Measurements from ENCODE around the gene GALNT18.

GALNT18 gene

DNA sequence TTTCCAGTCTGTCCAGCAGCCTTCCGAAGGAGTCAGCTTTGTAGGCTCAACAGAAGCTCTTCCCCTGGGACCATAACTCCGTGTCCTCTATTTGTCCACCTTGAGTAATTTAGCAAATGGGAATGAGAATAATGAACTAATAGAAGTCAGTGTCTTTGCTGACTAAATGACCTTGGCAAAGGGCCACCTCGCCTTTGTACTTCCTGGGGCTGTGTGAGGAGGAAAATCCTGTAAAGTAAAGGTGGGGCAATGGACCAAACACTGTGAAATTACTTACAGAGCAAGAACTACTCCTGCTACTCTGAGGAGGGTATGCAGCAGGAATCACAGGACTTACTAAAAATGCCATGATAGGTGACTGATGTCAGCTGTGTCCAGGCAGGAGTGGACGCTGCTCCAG, 232.6 kb downstream of the GALNT18 start:
- Histone ChIP-seq H3K4me3 (ENCODE audit: extremely low read depth, insufficient read depth, low read length, poor library complexity, severe bottlenecking) (no peak overlapping the region), H3K4me1 (ENCODE audit: control insufficient read depth, insufficient read depth, low read length, poor library complexity, severe bottlenecking) (no peaks in the 10 kb centered on the region), H3K36me3 (ENCODE audit: control insufficient read depth, insufficient read depth, low read length) (no peaks in the 10 kb centered on the region), H3K27ac (ENCODE audit: low read depth, low read length, severe bottlenecking) (no peak overlapping the region), H3K9me3 (ENCODE audit: control insufficient read depth, low read length) (no peaks in the 10 kb centered on the region)
- 88 to 93% methylated on average over 3 of the region's 4 CpGs for WGBS, 2 experiments (ENCODE audit: insufficient coverage in 2 of 2)

DNA sequence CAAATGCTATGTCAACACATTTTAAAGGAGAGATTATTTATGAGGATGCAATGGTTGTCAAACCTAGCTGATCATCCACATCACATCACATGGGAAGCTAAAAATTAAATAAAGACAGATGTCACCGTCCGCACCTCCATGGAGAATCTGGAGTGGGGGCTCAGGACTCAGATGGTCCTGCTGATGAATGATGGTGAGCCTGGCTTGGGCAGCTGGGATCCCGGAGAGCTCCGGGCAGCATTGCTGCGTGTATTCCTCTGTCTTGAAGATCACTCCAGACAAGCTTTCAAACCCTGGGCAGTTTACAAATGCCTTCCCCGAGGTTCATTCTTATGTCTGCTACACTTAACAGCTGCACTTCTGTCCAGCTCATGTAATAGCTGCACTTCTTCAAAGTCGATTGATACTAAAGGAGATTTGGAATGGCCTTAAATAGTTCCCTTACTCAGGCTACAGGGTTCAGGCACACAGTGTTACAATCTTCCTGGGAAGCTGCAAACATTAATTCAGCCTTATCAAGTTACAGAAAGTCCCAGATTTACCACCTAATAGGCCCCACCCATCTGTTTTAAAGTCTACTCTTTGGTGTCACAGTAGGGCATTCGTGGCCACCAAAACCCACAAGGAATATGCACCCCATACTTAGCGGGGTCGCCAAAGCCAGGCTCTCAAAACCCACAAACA, 234.0 kb downstream of the GALNT18 start:
- H3K4me1 ChIP-seq (ENCODE audit: control insufficient read depth, insufficient read depth, low read length, poor library complexity, severe bottlenecking) = no peaks in the 10 kb centered on the region
- WGBS, 2 experiments (ENCODE audit: insufficient coverage in 2 of 2) = 88 to 93% methylated on average over 5 to 6 of the region's 10 CpGs
- H3K9me3 ChIP-seq (ENCODE audit: control insufficient read depth, low read length) = no peaks in the 10 kb centered on the region
- H3K27ac ChIP-seq (ENCODE audit: low read depth, low read length, severe bottlenecking) = no peak overlapping the region
- H3K36me3 ChIP-seq (ENCODE audit: control insufficient read depth, insufficient read depth, low read length) = no peaks in the 10 kb centered on the region
- no peak overlapping the region for H3K4me3 ChIP-seq (ENCODE audit: extremely low read depth, insufficient read depth, low read length, poor library complexity, severe bottlenecking)

- WGBS, 2 experiments (ENCODE audit: insufficient coverage in 2 of 2) = 72 to 78% methylated on average over 2 to 3 of the region's 4 CpGs
- H3K4me1 ChIP-seq (ENCODE audit: control insufficient read depth, insufficient read depth, low read length, poor library complexity, severe bottlenecking) = no peaks in the 10 kb centered on the region
- no peaks in the 10 kb centered on the region for H3K9me3 ChIP-seq (ENCODE audit: control insufficient read depth, low read length)
- no peaks in the 10 kb centered on the region for H3K36me3 ChIP-seq (ENCODE audit: control insufficient read depth, insufficient read depth, low read length)
- no peak overlapping the region for H3K27ac ChIP-seq (ENCODE audit: low read depth, low read length, severe bottlenecking)
- no peak overlapping the region for H3K4me3 ChIP-seq (ENCODE audit: extremely low read depth, insufficient read depth, low read length, poor library complexity, severe bottlenecking)
These were observed 234.6 kb downstream of the GALNT18 start for GRCh38 chr11:11387207-11387606.

DNA sequence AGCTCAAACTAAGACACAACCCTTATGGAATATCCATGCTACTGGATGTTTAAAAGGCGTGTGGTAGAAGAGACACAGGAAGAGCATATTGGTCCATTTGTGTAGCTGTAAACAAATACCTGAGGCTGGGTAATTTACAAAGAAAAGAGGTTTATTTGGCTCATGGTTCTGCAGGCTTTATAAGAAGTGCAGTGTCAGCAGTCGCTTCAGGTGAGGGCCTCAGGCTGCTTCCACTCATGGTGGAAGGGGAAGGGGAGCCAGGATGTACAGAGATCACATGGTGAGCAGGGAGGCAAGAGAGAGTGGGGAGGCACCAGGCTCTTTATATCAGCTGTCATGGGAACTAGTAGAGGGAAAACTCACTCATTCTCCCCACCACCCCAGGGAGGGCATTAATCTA, 237.0 kb downstream of the GALNT18 start:
- 83 to 87% methylated on average over 1 to 2 of the region's 2 CpGs for WGBS, 2 experiments (ENCODE audit: insufficient coverage in 2 of 2)
- H3K4me1 ChIP-seq (ENCODE audit: control insufficient read depth, insufficient read depth, low read length, poor library complexity, severe bottlenecking) = no peaks in the 10 kb centered on the region
- no peak overlapping the region for H3K27ac ChIP-seq (ENCODE audit: low read depth, low read length, severe bottlenecking)
- no peaks in the 10 kb centered on the region for H3K9me3 ChIP-seq (ENCODE audit: control insufficient read depth, low read length)
- H3K36me3 ChIP-seq (ENCODE audit: control insufficient read depth, insufficient read depth, low read length) = no peaks in the 10 kb centered on the region
- H3K4me3 ChIP-seq (ENCODE audit: extremely low read depth, insufficient read depth, low read length, poor library complexity, severe bottlenecking) = no peak overlapping the region

GRCh38 chr11:11383995-11384394, 237.8 kb downstream of the GALNT18 start:
- Histone ChIP-seq H3K36me3 (ENCODE audit: control insufficient read depth, insufficient read depth, low read length) (no peaks in the 10 kb centered on the region), H3K27ac (ENCODE audit: low read depth, low read length, severe bottlenecking) (no peak overlapping the region), H3K4me1 (ENCODE audit: control insufficient read depth, insufficient read depth, low read length, poor library complexity, severe bottlenecking) (no peaks in the 10 kb centered on the region), H3K9me3 (ENCODE audit: control insufficient read depth, low read length) (no peaks in the 10 kb centered on the region), H3K4me3 (ENCODE audit: extremely low read depth, insufficient read depth, low read length, poor library complexity, severe bottlenecking) (no peak overlapping the region)
- 86 to 100% methylated on average over 1 of the region's 2 CpGs for WGBS, 2 experiments (ENCODE audit: insufficient coverage in 2 of 2)

DNA sequence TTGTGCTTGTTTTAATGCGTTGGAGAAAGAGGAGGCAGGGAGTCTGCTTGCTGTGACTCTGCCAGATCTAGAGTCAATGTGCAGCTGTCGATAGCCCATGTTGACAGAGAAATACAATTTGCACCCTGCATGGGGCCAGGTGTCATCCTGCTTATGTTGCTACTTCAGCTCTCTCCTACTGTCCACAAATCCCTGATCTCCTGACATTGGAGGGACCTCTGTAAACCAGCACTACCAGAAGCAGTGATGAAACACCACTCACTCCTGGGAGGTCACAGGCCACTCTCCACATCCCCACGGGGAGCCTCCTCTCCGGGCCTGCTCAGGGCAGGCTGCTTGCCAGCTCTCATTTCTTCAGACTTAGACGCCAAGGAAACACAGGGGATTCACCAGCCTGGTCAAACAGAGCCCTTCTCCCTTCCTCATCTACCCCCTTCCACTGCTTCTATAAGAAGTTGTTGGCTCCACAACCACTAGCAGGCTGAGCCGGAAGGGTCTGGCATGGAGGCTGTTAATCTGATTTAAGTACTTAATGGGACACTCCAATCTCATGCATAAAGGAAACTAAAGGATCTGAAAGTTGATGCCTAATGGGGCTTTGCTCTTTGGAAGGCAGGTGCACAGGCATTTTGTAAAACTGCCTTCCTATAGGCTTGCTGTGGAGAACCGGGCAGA, 238.8 kb downstream of the GALNT18 start:
- no peaks in the 10 kb centered on the region for H3K9me3 ChIP-seq (ENCODE audit: control insufficient read depth, low read length)
- 78% methylated on average over 5 to 6 of the region's 7 CpGs for WGBS, 2 experiments (ENCODE audit: insufficient coverage in 2 of 2)

GRCh38 chr11:11381471-11382105, 240.2 kb downstream of the GALNT18 start:
- WGBS, 2 experiments (ENCODE audit: insufficient coverage in 2 of 2) = 79 to 88% methylated on average over 3 to 5 of the region's 6 CpGs
- no peaks in the 10 kb centered on the region for H3K9me3 ChIP-seq (ENCODE audit: control insufficient read depth, low read length)
- no peak overlapping the region for H3K4me3 ChIP-seq (ENCODE audit: extremely low read depth, insufficient read depth, low read length, poor library complexity, severe bottlenecking)
- H3K4me1 ChIP-seq (ENCODE audit: control insufficient read depth, insufficient read depth, low read length, poor library complexity, severe bottlenecking) = no peaks in the 10 kb centered on the region
- no peaks in the 10 kb centered on the region for H3K36me3 ChIP-seq (ENCODE audit: control insufficient read depth, insufficient read depth, low read length)
- H3K27ac ChIP-seq (ENCODE audit: low read depth, low read length, severe bottlenecking) = no peak overlapping the region

More for the DNA sequence above, 238.8 kb downstream of the GALNT18 start:
- Histone ChIP-seq H3K36me3 (ENCODE audit: control insufficient read depth, insufficient read depth, low read length) (no peaks in the 10 kb centered on the region), H3K4me3 (ENCODE audit: extremely low read depth, insufficient read depth, low read length, poor library complexity, severe bottlenecking) (no peak overlapping the region), H3K27ac (ENCODE audit: low read depth, low read length, severe bottlenecking) (no peak overlapping the region), H3K4me1 (ENCODE audit: control insufficient read depth, insufficient read depth, low read length, poor library complexity, severe bottlenecking) (no peaks in the 10 kb centered on the region)

- 76 to 80% methylated on average over 1 to 2 of the region's 3 CpGs for WGBS, 2 experiments (ENCODE audit: insufficient coverage in 2 of 2)
- Histone ChIP-seq H3K4me1 (ENCODE audit: control insufficient read depth, insufficient read depth, low read length, poor library complexity, severe bottlenecking) (no peaks in the 10 kb centered on the region), H3K27ac (ENCODE audit: low read depth, low read length, severe bottlenecking) (no peak overlapping the region), H3K36me3 (ENCODE audit: control insufficient read depth, insufficient read depth, low read length) (no peaks in the 10 kb centered on the region), H3K4me3 (ENCODE audit: extremely low read depth, insufficient read depth, low read length, poor library complexity, severe bottlenecking) (no peak overlapping the region), H3K9me3 (ENCODE audit: control insufficient read depth, low read length) (no peaks in the 10 kb centered on the region)
These were observed 240.9 kb downstream of the GALNT18 start for GRCh38 chr11:11380883-11381282.

- no peaks in the 10 kb centered on the region for H3K4me1 ChIP-seq (ENCODE audit: control insufficient read depth, insufficient read depth, low read length, poor library complexity, severe bottlenecking)
- no peak overlapping the region for H3K4me3 ChIP-seq (ENCODE audit: extremely low read depth, insufficient read depth, low read length, poor library complexity, severe bottlenecking)
- 90% methylated on average over 1 of the region's 2 CpGs; no CpG with 5 or more reads in 1 of the 2 experiments for WGBS, 2 experiments (ENCODE audit: insufficient coverage in 2 of 2)
- no peaks in the 10 kb centered on the region for H3K9me3 ChIP-seq (ENCODE audit: control insufficient read depth, low read length)
- no peaks in the 10 kb centered on the region for H3K36me3 ChIP-seq (ENCODE audit: control insufficient read depth, insufficient read depth, low read length)
- H3K27ac ChIP-seq (ENCODE audit: low read depth, low read length, severe bottlenecking) = no peak overlapping the region
These were observed 241.5 kb downstream of the GALNT18 start for GRCh38 chr11:11380340-11380739.

DNA sequence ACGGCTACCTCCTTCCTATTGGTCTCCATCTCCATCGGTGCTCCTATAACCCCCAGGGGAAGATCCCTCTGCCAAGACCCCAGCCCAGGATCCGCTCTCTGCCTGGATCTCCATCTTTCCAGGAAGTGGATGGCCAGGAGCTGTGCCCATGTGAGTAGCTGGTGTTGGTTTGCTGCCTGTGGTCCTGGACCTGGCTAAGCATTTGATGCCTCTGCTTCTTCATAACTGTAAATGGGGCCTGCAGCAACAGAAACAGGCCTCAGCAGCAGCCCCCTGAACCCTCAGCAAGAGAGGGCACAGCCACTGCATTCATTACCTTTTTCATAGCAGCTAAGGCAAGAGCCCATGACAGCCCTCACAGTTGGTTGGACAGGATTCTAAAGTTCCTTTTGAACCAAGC, 242.1 kb downstream of the GALNT18 start:
- Histone ChIP-seq H3K36me3 (ENCODE audit: control insufficient read depth, insufficient read depth, low read length) (no peaks in the 10 kb centered on the region), H3K4me3 (ENCODE audit: extremely low read depth, insufficient read depth, low read length, poor library complexity, severe bottlenecking) (no peak overlapping the region), H3K4me1 (ENCODE audit: control insufficient read depth, insufficient read depth, low read length, poor library complexity, severe bottlenecking) (no peaks in the 10 kb centered on the region), H3K9me3 (ENCODE audit: control insufficient read depth, low read length) (no peaks in the 10 kb centered on the region), H3K27ac (ENCODE audit: low read depth, low read length, severe bottlenecking) (no peak overlapping the region)
- 95 to 100% methylated on average over 1 to 2 of the region's 3 CpGs for WGBS, 2 experiments (ENCODE audit: insufficient coverage in 2 of 2)
